HEK293 (cell line): Measurements from ENCODE around the gene OR2F2.

Experiments used
- CTCF ChIP-seq: fragments of 450-650 bp; formaldehyde crosslinking; IDR thresholded peaks from 2 replicates; pipeline ENCODE4 v1.5.1; 2016; ENCODE audit warnings: missing biosample characterization, missing genetic modification characterization
- ZBTB7A ChIP-seq: fragments of 450-650 bp; formaldehyde crosslinking; IDR thresholded peaks from 2 replicates; pipeline ENCODE4 v1.5.1; 2016; ENCODE audit warnings: low read depth, missing biosample characterization, missing genetic modification characterization
- ZNF146 ChIP-seq: fragments of 450-650 bp; formaldehyde crosslinking; IDR thresholded peaks from 2 replicates; pipeline ENCODE4 v1.5.1; 2016; ENCODE audit warnings: missing biosample characterization, missing genetic modification characterization
- ZNF23 ChIP-seq: fragments of 450-650 bp; formaldehyde crosslinking; IDR thresholded peaks from 2 replicates; pipeline ENCODE4 v1.5.1; 2016; ENCODE audit warnings: missing biosample characterization, missing genetic modification characterization, borderline replicate concordance
- ZNF24 ChIP-seq: fragments of 450-650 bp; formaldehyde crosslinking; IDR thresholded peaks from 2 replicates; pipeline ENCODE4 v1.5.1; 2016; ENCODE audit warnings: missing biosample characterization, missing genetic modification characterization
- ZNF274 ChIP-seq, 2 experiments: fragments of 200-500 bp in 1 of 2; fragments of 450-650 bp in 1 of 2; sonication (Bioruptor generic) in 1 of 2; formaldehyde crosslinking in 1 of 2; IDR thresholded peaks; 2 replicates each; pipeline versions ENCODE4 v1.5.1 to v1.6.1; 2014 to 2016; ENCODE audit warnings: borderline replicate concordance in 1 of 2, inconsistent platforms in 1 of 2, low read length in 1 of 2, missing biosample characterization in 1 of 2, missing genetic modification characterization in 1 of 2
- ZNF335 ChIP-seq: fragments of 450-650 bp; formaldehyde crosslinking; conservative IDR thresholded peaks from 2 replicates; pipeline ENCODE4 v1.5.1; 2016; ENCODE audit warnings: missing biosample characterization, missing genetic modification characterization
- ZNF529 ChIP-seq: fragments of 450-650 bp; formaldehyde crosslinking; IDR thresholded peaks from 2 replicates; pipeline ENCODE4 v1.5.1; 2017; ENCODE audit warnings: missing genetic modification characterization, missing biosample characterization; ENCODE audit not compliant: insufficient replicate concordance
- ZNF623 ChIP-seq: fragments of 450-650 bp; formaldehyde crosslinking; IDR thresholded peaks from 2 replicates; pipeline ENCODE4 v1.5.1; 2016; ENCODE audit warnings: missing biosample characterization, missing genetic modification characterization
- ZXDB ChIP-seq: fragments of 450-650 bp; formaldehyde crosslinking; IDR thresholded peaks from 2 replicates; pipeline ENCODE4 v1.5.1; 2016; ENCODE audit warnings: missing biosample characterization, missing genetic modification characterization
- TF ChIP-seq, protein P1 (sequence below): fragments of 450-650 bp; formaldehyde crosslinking; IDR thresholded peaks from 2 replicates; pipeline ENCODE4 v1.5.1; 2016; ENCODE audit warnings: missing biosample characterization, missing genetic modification characterization

- TF ChIP-seq CTCF (tag by site-specific recombination), result no peak
- TF ChIP-seq, protein P1, sequence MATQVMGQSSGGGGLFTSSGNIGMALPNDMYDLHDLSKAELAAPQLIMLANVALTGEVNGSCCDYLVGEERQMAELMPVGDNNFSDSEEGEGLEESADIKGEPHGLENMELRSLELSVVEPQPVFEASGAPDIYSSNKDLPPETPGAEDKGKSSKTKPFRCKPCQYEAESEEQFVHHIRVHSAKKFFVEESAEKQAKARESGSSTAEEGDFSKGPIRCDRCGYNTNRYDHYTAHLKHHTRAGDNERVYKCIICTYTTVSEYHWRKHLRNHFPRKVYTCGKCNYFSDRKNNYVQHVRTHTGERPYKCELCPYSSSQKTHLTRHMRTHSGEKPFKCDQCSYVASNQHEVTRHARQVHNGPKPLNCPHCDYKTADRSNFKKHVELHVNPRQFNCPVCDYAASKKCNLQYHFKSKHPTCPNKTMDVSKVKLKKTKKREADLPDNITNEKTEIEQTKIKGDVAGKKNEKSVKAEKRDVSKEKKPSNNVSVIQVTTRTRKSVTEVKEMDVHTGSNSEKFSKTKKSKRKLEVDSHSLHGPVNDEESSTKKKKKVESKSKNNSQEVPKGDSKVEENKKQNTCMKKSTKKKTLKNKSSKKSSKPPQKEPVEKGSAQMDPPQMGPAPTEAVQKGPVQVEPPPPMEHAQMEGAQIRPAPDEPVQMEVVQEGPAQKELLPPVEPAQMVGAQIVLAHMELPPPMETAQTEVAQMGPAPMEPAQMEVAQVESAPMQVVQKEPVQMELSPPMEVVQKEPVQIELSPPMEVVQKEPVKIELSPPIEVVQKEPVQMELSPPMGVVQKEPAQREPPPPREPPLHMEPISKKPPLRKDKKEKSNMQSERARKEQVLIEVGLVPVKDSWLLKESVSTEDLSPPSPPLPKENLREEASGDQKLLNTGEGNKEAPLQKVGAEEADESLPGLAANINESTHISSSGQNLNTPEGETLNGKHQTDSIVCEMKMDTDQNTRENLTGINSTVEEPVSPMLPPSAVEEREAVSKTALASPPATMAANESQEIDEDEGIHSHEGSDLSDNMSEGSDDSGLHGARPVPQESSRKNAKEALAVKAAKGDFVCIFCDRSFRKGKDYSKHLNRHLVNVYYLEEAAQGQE (tag by site-specific recombination), result no peak
- TF ChIP-seq ZNF529 (tag by site-specific recombination), result no peak
- TF ChIP-seq ZNF335 (tag by site-specific recombination), result no peak
- TF ChIP-seq ZNF274 (IDR thresholded peaks at IDR 0.05; ENCODE audit: low read length), result no peak
- no peak for TF ChIP-seq ZNF274 (tag by site-specific recombination; IDR thresholded peaks at IDR 0.05; ENCODE audit: borderline replicate concordance)
- no peak for TF ChIP-seq ZXDB (tag by site-specific recombination)
- no peak for TF ChIP-seq ZNF23 (tag by site-specific recombination)
- TF ChIP-seq ZBTB7A, result no peak
- TF ChIP-seq ZNF24 (tag by site-specific recombination), result no peak
- TF ChIP-seq ZNF146 (tag by site-specific recombination), result no peak
- TF ChIP-seq ZNF623, result no peak
These were observed 28.9 kb upstream of the OR2F2 start for GRCh38 chr7:143906151-143906550.
